ENCODE results near the gene SETD1B. TPM values are rescaled to one million over a fixed set of nuclear protein-coding genes. Genes with fewer than 3 reads are reported as not detected.

SETD1B gene
- total and polyA plus RNA-seq, 2 of the 4 experiments (the other 2 are of a cell fraction), result 0.90 to 5.1 TPM

DNA sequence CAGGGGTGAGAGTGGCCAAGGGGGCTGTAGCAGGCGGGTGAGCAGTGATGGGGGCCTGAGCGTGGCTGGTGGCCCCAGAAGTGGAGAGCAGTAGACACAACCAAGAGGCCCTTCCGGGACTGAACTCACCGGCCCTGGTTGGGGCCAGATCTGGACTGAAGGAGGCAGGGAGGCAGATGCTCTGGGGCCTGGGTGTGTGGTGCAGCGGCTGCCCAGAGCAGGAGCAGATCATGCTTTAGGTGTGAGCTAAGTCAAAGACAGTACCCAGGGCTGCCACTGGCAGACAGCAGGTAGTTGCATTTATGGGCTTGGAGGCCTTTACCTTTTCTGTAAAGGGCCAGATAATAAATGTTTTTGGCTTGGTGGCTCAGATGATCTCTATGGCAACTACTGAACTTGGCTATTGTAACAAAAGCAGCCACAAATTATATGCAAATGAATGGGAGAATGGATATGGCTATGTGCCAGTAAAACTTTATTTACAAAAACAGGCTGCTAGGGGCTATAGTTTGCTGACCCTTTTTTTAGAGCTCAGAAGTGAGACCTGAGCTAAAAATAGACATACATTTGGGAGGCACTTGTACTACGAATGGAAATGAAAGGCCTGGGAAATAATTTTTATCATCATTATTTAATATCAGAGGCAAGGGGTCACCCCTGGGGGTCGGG, 25.6 kb downstream of the SETD1B start:
- ChIA-PET CTCF (no interaction called here), POLR2A (ENCODE audit: unreplicated experiment) (no interaction called here)
- Histone ChIP-seq H2AK5ac (ENCODE audit: low read depth, low read length) (no peak overlapping the region), H2BK120ac (ENCODE audit: low read depth, low read length) (no peak overlapping the region), H3K4me3 (ENCODE audit: insufficient read depth, low read depth, low read length) (no peak overlapping the region), H3K9ac (ENCODE audit: low read depth, low read length) (no peak overlapping the region), H3K9me1 (ENCODE audit: insufficient read depth, low read length) (no peaks in the 10 kb centered on the region), H3K36me3 (ENCODE audit: control insufficient read depth, insufficient read depth, low read length) (peaks cover 56% of the 10 kb centered on the region), H3K79me1 (ENCODE audit: low read depth in 1 of 2, low read length in 2 of 2) (peaks cover 15 to 38% of the 10 kb centered on the region in 2 experiments), H3K27ac (ENCODE audit: insufficient read depth, low read length) (no peak overlapping the region), H3K4ac (ENCODE audit: low read depth, low read length) (no peak overlapping the region), H3K14ac (replicated peaks; ENCODE audit: low read depth, low read length) (no peak overlapping the region), H2AFZ (replicated peaks; ENCODE audit: low read length, poor library complexity) (no peak overlapping the region), H3K4me1 (ENCODE audit: control insufficient read depth, insufficient read depth, low read length) (no peaks in the 10 kb centered on the region), H3K4me2 (ENCODE audit: low read depth, low read length) (no peak overlapping the region), H4K5ac (ENCODE audit: low read depth, low read length) (no peak overlapping the region), H3K9me3 (ENCODE audit: control insufficient read depth, insufficient read depth, low read length) (no peaks in the 10 kb centered on the region), H4K8ac (ENCODE audit: low read depth in 2 of 2, low read length in 2 of 2) (no peak overlapping the region), H3K18ac (ENCODE audit: low read depth, low read length) (no peak overlapping the region), H4K91ac (ENCODE audit: insufficient read depth, low read depth, low read length) (no peak overlapping the region), H2BK15ac (ENCODE audit: low read depth, low read length) (no peak overlapping the region), H3K56ac (ENCODE audit: extremely low read depth, insufficient read depth, low read length) (no peak overlapping the region), H3K23ac (ENCODE audit: low read depth, low read length) (no peak overlapping the region), H4K20me1 (ENCODE audit: insufficient read depth, low read length) (peaks cover 6% of the 10 kb centered on the region; the same call in 1 of the 2 replicates), H3K27me3 (ENCODE audit: control insufficient read depth, insufficient read depth, low read length) (no peaks in the 10 kb centered on the region), H2BK20ac (ENCODE audit: low read depth, low read length) (no peak overlapping the region), H2AK9ac (replicated peaks; ENCODE audit: low read depth, low read length, poor library complexity) (no peak overlapping the region), H2BK5ac (ENCODE audit: low read depth, low read length, poor library complexity, severe bottlenecking) (no peak overlapping the region)
- in situ Hi-C loops (cut with MboI; ENCODE audit: low sequenced_read_pairs), result no loop called here
- ATAC-seq (ENCODE audit: low read depth) (no peak), DNase-seq (no peak)
- no peak for TF ChIP-seq RAD21 (IDR thresholded peaks at IDR 0.05; ENCODE audit: low read length)
- no peak for TF ChIP-seq RFX5 (IDR thresholded peaks at IDR 0.05; ENCODE audit: low read depth, low read length)
- TF ChIP-seq RCOR1 (IDR thresholded peaks at IDR 0.05; ENCODE audit: insufficient replicate concordance, low read length), result no peak
- TF ChIP-seq, protein P1, sequence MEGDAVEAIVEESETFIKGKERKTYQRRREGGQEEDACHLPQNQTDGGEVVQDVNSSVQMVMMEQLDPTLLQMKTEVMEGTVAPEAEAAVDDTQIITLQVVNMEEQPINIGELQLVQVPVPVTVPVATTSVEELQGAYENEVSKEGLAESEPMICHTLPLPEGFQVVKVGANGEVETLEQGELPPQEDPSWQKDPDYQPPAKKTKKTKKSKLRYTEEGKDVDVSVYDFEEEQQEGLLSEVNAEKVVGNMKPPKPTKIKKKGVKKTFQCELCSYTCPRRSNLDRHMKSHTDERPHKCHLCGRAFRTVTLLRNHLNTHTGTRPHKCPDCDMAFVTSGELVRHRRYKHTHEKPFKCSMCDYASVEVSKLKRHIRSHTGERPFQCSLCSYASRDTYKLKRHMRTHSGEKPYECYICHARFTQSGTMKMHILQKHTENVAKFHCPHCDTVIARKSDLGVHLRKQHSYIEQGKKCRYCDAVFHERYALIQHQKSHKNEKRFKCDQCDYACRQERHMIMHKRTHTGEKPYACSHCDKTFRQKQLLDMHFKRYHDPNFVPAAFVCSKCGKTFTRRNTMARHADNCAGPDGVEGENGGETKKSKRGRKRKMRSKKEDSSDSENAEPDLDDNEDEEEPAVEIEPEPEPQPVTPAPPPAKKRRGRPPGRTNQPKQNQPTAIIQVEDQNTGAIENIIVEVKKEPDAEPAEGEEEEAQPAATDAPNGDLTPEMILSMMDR (conservative IDR thresholded peaks at IDR 0.05; ENCODE audit: low read depth, low read length), result no peak
- TF ChIP-seq NFE2L2 (IDR thresholded peaks at IDR 0.05; ENCODE audit: low read depth, low read length), result no peak
- no peak for TF ChIP-seq SMC3 (IDR thresholded peaks at IDR 0.05; ENCODE audit: low read depth, low read length)
- TF ChIP-seq, protein P2, sequence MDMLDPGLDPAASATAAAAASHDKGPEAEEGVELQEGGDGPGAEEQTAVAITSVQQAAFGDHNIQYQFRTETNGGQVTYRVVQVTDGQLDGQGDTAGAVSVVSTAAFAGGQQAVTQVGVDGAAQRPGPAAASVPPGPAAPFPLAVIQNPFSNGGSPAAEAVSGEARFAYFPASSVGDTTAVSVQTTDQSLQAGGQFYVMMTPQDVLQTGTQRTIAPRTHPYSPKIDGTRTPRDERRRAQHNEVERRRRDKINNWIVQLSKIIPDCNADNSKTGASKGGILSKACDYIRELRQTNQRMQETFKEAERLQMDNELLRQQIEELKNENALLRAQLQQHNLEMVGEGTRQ (IDR thresholded peaks at IDR 0.05; ENCODE audit: low read depth, low read length), result no peak
- WGBS, 2 experiments (ENCODE audit: extremely low coverage in 2 of 2, insufficient read length in 1 of 2), result 100% methylated on average over 2 of the region's 7 CpGs; no CpG with 5 or more reads in 1 of the 2 experiments
- BruUV-seq (replicated peaks), result no TSS peak
- intact Hi-C loops (cut with micrococcal nuclease), result no loop called here
- dilution Hi-C loops (cut with HindIII; ENCODE audit: low sequenced_read_pairs, unreplicated experiment), result no loop called here

Data from IMR-90 (cell line).